ENCODE results near the gene BEST1.

The BEST1 gene

GRCh38 chr11:61950035-61950547 is at the start of gene BEST1:
Gene BEST1 (plus strand): TSS chr11:61950351. CDS start chr11:61951807, 1,456 bp downstream.
- no peak for DNase-seq

- no peak for DNase-seq
Observed at GRCh38 chr11:61901397-61901796, 48.8 kb upstream of the BEST1 start.

GRCh38 chr11:61902313-61902712 is 47.8 kb upstream of the BEST1 start:
- no peak for DNase-seq

GRCh38 chr11:61903845-61904244 is 46.3 kb upstream of the BEST1 start:
- no peak for DNase-seq

GRCh38 chr11:61904539-61905048 is 45.6 kb upstream of the BEST1 start:
- no peak for DNase-seq

- no peak for DNase-seq
Observed at GRCh38 chr11:61905067-61905696, 45.0 kb upstream of the BEST1 start.

- no peak for DNase-seq
Observed at GRCh38 chr11:61905801-61906521, 44.2 kb upstream of the BEST1 start.

GRCh38 chr11:61906522-61906909 is 43.6 kb upstream of the BEST1 start:
- no peak for DNase-seq

GRCh38 chr11:61907282-61907681 is 42.9 kb upstream of the BEST1 start:
- DNase-seq = no peak

- no peak for DNase-seq
Observed at GRCh38 chr11:61907871-61908729, 42.1 kb upstream of the BEST1 start.

GRCh38 chr11:61908730-61909316 is 41.3 kb upstream of the BEST1 start:
- no peak for DNase-seq

GRCh38 chr11:61910187-61911127 is 39.7 kb upstream of the BEST1 start:
- no peak for DNase-seq

- no peak for DNase-seq
Observed at GRCh38 chr11:61911128-61911700, 38.9 kb upstream of the BEST1 start.

- no peak for DNase-seq
Observed at GRCh38 chr11:61911701-61912529, 38.2 kb upstream of the BEST1 start.

- DNase-seq = no peak
Observed at GRCh38 chr11:61912530-61912898, 37.6 kb upstream of the BEST1 start.

- no peak for DNase-seq
Observed at GRCh38 chr11:61912991-61913698, 37.0 kb upstream of the BEST1 start.

- DNase-seq = no peak
Observed at GRCh38 chr11:61913699-61914395, 36.3 kb upstream of the BEST1 start.

- no peak for DNase-seq
Observed at GRCh38 chr11:61914471-61915171, 35.5 kb upstream of the BEST1 start.

Data from NCI-H1436 treated with DMSO at 0.1 percent for 48 hours (cell line).